ENCODE measurements around the gene MAPK8IP1.

- TF ChIP-seq CTCF (IDR thresholded peaks at IDR 0.05; ENCODE audit: low read depth, low read length, missing input control) (no peak), JUND (IDR thresholded peaks at IDR 0.05) (no peak), MAX (IDR thresholded peaks at IDR 0.05) (no peak), RXRA (IDR thresholded peaks at IDR 0.05) (no peak), REST (IDR thresholded peaks at IDR 0.05) (no peak), ATF3 (IDR thresholded peaks at IDR 0.05) (no peak), RAD21 (IDR thresholded peaks at IDR 0.05) (no peak), EGR1 (IDR thresholded peaks at IDR 0.05; ENCODE audit: low read depth in 2 of 2) (no peak), FOXA1 (IDR thresholded peaks at IDR 0.05) (no peak), NR2F2 (IDR thresholded peaks at IDR 0.05) (no peak), TAF1 (conservative IDR thresholded peaks at IDR 0.05) (no peak), SP1 (IDR thresholded peaks at IDR 0.05) (no peak)
These were observed 46.3 kb downstream of the MAPK8IP1 start for GRCh38 chr11:45931739-45932138.
